Esophagus muscularis mucosa (tissue), 4 donors: ENCODE data around the gene BAIAP2L1.

ENCODE experiments used
- CTCF ChIP-seq, 3 experiments: fragments of 200-600 bp in 2 of 3; fragments of 450-650 bp in 1 of 3; sonication (generic) in 2 of 3; IDR thresholded peaks; one replicate each; pipeline ENCODE4 v1.5.1; 2017 to 2019; ENCODE audit warnings: antibody characterized with exemption in 3 of 3, mild to moderate bottlenecking in 2 of 3, moderate library complexity in 1 of 3
- EP300 ChIP-seq: sonication (generic); formaldehyde crosslinking; IDR thresholded peaks from one replicate; pipeline ENCODE4 v1.6.1; 2017; ENCODE audit warnings: antibody characterized with exemption
- POLR2A ChIP-seq: fragments of 450-650 bp; IDR thresholded peaks from one replicate; pipeline ENCODE4 v1.6.1; 2017; ENCODE audit warnings: antibody characterized with exemption, moderate library complexity, mild to moderate bottlenecking, low read depth
- POLR2AphosphoS5 ChIP-seq, 2 donors: sonication (generic); formaldehyde crosslinking; IDR thresholded peaks; one replicate each; pipeline ENCODE4 v1.6.1; 2017; ENCODE audit warnings: antibody characterized with exemption in 2 of 2

DNA sequence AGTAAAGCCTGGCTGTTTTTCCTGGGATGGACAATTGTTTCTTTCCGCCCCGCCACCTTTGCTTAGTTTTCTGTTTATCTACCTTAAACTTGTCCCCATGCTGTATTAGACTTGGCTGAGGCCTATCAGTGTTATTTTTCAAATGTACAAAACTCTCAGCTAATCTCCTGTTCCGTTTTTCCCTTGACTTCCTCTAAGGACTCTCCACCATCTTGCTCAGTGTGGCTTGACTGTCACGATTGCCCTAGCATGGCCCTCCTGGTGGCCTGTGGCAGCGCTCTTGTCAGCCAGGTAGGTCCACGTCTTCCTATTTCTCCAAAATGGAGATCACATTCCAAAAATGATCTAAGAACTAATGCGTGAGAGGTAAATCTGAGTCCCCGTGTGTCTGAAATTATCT lies 36.7 kb downstream of the BAIAP2L1 start:
- no peak for TF ChIP-seq CTCF (IDR thresholded peaks at IDR 0.05)
- TF ChIP-seq POLR2A = no peak
- TF ChIP-seq EP300 = no peak
- TF ChIP-seq POLR2AphosphoS5 (IDR thresholded peaks at IDR 0.05) = no peak
